Activated CD4-positive, alpha-beta T cell treated with anti-CD3 and anti-CD28 coated beads for 24 hours (primary cell): ENCODE measurements around the gene MRPS21.

Experiments used
- DNase-seq, 2 donors: peaks; one replicate each; pipeline ENCODE4 v3.0.0-alpha.2; 2020; ENCODE audit warnings: low read depth in 2 of 2

The MRPS21 gene

GRCh38 chr1:150293433-150294253, at the start of gene MRPS21:
MRPS21 (plus strand) TSS chr1:150293861; CDS start chr1:150294367, 506 bp downstream.
- DNase-seq: peak; percentile 77 to 79

- DNase-seq: no peak
These were observed 43.7 kb upstream of the MRPS21 start for GRCh38 chr1:150249936-150250335.

GRCh38 chr1:150256198-150256553, 37.5 kb upstream of the MRPS21 start:
- no peak for DNase-seq

- no peak for DNase-seq
These were observed 36.9 kb upstream of the MRPS21 start for GRCh38 chr1:150256554-150257341.

- DNase-seq: no peak
These were observed 35.8 kb upstream of the MRPS21 start, which contains the start of gene CA14 for GRCh38 chr1:150257624-150258585. CA14 (plus strand) TSS chr1:150257774; CDS start chr1:150258129, 355 bp downstream.

GRCh38 chr1:150259217-150259616, 34.4 kb upstream of the MRPS21 start:
- DNase-seq: no peak

GRCh38 chr1:150259758-150260669, 33.6 kb upstream of the MRPS21 start:
- no peak for DNase-seq

- DNase-seq: no peak
These were observed 32.3 kb upstream of the MRPS21 start for GRCh38 chr1:150261367-150261766.

- no peak for DNase-seq
These were observed 31.0 kb upstream of the MRPS21 start for GRCh38 chr1:150262388-150263320.

GRCh38 chr1:150263549-150263948, 30.1 kb upstream of the MRPS21 start:
- DNase-seq: no peak

GRCh38 chr1:150267896-150268295, 25.8 kb upstream of the MRPS21 start:
- no peak for DNase-seq

- peak in 1 of 2 donors; percentile 5 for DNase-seq
These were observed 25.3 kb upstream of the MRPS21 start for GRCh38 chr1:150268340-150268704.

GRCh38 chr1:150268705-150269403, 24.8 kb upstream of the MRPS21 start, which contains the start of gene APH1A:
APH1A (minus strand) TSS chr1:150269016; CDS start chr1:150268810, 206 bp downstream.
- DNase-seq: peak; percentile 91

- DNase-seq: no peak
These were observed 24.2 kb upstream of the MRPS21 start for GRCh38 chr1:150269451-150269850.

GRCh38 chr1:150271291-150271959, 22.2 kb upstream of the MRPS21 start:
- no peak for DNase-seq

GRCh38 chr1:150273311-150273710, 20.4 kb upstream of the MRPS21 start:
- no peak for DNase-seq

GRCh38 chr1:150280138-150280707, 13.4 kb upstream of the MRPS21 start:
- no peak for DNase-seq

GRCh38 chr1:150281221-150281757, 12.4 kb upstream of the MRPS21 start:
- DNase-seq: peak; percentile 33 to 35
